ENCODE results near the gene ZNF654.
"Not testable (repeated sequence)": the region's sequence is repeated elsewhere in the genome, so short reads cannot be mapped to it uniquely, and the experiment has no call there.

Gene ZNF654

DNA sequence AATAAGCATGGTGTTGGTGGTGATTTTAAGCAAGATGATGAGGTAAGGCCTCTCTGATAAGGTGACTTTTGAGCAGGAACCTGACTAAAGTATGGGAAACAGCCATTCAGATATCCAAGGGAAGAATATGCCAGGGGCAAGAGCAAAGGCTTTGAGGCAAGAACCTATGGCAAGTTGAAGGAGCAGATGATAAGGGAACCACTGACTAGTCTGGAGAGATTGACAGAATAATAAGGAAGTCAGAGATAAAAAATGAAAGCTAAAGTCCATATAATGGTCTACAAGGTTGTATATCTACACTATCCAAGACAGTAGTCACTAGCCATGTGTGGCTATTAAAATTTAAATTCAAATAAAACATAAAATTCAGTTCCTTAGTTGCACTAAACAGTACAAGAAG, 88.2 kb downstream of the ZNF654 start:
- no peak for DNase-seq

DNA sequence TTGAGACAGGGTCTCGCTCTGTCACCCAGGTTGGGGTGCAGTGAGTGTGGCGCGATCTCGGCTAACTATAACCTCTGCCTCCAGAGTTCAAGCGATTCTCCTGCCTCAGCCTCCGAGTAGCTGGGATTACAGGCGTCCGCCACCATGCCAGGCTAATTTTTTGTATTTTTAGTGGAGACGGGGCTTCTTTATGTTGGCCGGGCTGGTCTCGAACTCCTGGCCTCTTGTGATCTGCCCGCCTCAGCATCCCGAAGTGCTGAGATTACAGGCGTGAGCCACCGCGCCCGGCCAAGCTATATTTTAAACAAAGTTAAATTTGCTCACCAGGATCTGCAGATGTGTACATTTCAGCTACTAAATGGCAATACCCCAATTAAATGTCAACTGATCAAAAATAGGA, 89.6 kb downstream of the ZNF654 start:
- DNase-seq, result no peak

DNA sequence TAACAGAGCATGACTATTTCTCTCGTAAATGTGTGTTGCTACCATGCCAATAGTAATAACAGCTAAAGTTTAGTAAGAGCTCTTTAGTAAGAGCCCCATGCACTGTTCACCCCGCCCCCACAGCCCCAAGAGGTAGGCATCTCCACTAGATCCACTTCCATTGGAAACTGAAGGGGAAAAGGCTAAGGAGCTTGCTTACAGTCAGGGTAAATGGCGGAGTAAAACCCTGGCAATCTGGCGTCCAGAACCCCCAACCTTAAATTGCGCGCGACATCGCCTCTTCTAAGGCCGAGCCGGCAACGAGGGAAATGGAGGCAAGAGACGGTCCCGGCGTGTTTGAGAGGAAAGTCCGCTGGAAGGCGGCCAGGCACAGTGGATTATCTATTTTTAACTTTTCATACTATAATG, 90.0 kb downstream of the ZNF654 start:
- DNase-seq, result no peak

- DNase-seq, result peak; percentile 74
Observed at GRCh38 chr3:88149509-88150362, 90.7 kb downstream of the ZNF654 start, which contains the start of gene C3orf38. TSS of gene C3orf38 (plus strand) at chr3:88149959. CDS start at chr3:88150053, 94 bp downstream.

DNA sequence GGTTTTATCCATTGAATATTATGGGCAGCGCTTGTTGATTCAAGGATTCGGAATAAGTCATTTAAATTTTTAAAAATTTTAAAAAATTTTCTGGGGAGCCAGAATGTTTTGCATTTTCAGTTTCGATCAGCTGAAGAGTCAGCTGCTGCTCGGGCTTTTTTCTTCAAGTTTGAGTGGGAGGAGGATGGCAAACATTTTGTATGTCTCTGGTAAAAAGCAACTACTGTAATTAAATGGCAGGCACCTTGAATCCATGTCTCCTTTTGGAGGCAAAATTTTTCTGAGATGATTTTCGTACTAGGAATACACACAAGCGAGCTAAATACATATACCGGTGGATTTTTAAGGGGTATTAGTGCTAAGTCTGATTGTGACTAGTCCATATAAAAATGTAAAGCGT, 91.3 kb downstream of the ZNF654 start:
- peak; percentile 6 for DNase-seq

- DNase-seq, result no peak
Observed at GRCh38 chr3:88150806-88151205, 91.8 kb downstream of the ZNF654 start.

DNA sequence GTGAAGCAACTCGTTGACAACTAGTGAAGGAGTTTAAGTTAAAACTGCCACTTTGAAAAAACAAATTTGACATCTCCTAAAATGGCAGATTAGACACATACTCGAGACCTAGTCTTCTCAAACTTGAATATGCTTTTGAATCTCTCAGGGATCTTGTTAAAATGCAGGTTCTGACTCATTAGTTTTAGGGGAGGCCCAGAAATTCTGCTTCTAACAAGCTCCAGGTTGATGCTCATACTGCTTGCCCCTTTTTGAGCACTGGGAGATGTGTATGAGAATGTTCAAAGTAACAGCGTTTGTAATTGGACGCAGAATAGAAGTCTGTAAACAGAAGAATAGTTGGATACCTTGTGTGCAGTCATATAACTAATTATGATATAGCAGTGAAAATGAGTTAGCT, 92.3 kb downstream of the ZNF654 start:
- DNase-seq, result no peak

DNA sequence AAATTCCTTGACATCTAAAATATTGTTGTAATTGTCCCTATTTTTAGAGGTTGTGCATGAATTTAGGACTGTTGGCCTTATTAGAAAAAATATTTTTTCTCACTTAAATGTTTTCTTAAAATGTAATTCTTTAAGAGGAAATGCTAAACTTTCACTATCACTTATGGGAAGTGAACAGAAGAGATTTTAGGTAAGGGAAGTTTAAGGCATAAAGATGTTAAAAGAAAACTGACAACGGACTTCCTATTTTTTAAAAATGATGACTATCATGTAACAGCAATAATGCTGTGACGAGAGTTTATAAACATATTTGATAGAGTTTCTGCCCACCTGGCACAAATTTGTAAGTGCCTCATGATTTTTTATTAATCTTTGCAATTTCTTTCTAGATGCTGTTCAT, 93.8 kb downstream of the ZNF654 start:
- no peak for DNase-seq

DNA sequence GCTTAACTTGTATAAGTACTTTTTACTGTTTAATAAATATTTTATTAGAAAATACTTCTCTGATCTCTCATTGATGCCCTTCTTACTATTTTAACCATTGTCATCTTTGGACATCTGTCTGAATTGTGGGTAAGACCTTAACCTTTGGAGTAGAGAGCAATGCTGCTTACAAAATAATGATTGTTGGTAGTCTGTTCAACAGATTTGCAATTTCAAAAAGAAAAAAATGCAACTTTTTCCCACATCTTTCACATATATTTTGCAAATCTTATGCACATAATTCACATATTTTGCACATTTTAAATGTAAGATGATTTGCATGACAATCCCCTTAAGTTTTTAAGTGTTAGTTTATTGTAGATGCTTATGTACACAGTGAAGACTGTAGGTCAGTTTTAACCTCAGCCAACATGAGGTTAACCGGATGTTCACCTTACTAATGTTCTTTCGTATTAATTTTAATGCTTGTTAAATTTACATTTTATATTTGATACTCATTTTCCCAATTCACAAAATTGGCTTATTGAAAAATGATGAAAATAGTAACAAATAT, 107.4 kb downstream of the ZNF654 start:
- no peak for DNase-seq

GRCh38 chr3:88167173-88167572, 108.1 kb downstream of the ZNF654 start:
- no peak for DNase-seq

DNA sequence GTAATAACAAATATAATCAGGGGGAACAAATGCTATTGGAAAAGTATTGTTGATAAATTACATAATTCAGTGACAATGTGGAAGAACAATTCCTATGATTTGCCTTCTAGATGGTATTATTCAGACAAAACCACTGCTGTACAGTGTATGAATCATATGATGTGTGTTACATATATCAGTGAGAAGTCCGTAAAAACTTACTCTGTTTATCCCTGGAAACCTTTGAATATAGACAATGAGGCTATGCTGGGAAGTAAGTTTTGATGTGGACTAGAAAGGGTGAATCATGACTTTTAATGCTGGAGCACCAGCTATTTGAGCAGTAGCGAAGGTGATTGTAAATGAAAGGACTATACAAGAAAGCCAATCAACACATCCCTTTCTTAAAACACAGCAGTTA, 108.6 kb downstream of the ZNF654 start:
- DNase-seq, result no peak

- DNase-seq, result no peak
Observed at GRCh38 chr3:88168171-88168570, 109.1 kb downstream of the ZNF654 start.

DNA sequence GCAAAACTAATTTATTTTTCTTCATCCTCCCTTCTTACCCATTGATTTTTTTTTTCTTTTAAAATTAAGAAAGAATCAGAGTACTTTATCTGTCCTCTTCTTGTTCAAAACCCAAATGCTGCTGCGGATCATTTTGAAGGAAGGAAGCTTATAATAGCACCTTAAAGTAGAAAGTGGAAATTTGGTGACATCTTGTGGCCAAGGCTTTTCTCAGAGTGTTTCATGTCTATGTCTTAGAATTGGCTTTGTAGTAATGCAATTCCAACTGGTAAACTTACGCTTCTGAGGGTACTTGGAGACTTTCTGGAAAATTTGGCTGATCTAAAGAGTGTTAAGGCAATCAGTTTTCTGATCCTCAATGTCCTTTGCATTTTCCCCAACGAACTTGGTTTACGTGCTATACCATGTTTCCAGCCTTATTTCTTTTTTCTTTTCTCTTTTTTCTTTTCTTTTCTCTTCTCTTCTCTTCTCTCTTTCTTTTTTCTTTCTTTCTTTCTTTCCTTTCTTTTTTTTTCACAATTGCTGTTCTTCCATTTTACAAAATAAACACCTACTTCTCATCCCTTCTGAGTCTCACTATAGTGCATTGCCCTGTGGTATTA, 121.4 kb downstream of the ZNF654 start:
- peak; percentile 3 for DNase-seq

DNA sequence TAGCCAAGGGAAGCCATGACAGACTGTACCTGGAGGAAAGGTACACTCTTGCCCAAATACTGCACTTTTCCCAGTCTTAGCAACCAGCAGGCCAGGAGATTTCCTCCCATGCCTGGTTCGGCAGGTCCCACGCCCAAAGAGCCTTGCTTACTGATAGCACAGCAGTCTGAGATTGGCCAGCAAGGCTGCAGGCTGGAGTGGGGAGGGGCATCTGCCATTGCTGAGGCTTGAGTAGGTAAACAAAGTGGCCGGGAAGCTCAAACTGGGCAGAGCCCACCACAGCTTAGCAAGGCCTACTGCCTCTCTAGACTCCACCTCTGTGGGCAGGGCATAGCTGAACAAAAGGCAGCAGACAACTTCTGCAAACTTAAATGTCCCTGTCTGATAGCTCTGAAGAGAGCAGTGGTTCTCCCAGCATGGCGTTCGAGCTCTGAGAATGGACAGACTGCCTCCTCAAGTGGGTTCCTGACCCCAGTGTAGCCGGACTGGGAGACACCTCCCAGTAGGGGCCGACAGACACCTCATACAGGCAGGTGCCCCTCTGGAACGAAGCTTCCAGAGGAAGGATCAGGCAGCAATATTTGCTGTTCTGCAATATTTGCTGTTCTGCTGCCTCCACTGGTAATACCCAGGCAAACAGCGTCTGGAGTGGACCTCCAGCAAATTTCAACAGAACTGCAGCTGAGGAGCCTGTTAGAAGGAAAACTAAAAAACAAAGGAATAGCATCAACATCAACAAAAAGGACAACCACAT, 123.3 kb downstream of the ZNF654 start:
- not testable (repeated sequence) for DNase-seq

DNA sequence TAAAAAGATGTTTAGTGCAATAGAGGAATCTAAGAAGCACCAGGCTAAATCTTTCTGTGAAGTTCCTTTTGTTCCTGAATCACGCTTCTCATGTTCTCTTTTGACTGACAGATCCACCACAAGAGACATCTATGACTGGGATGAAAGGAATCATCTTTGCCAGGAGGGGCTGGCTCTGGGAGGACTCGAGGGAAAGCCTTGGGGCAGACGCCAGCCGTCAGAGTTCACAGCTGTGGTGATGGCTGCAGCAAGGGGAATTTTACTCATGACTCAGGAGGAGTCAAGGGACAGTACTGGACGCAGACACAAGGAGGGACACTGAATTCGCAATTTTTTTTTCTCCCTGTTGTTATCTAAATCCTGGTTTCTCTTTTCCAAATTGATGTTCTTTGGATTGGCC, 129.4 kb downstream of the ZNF654 start:
- DNase-seq, result no peak

- no peak for DNase-seq
Observed at GRCh38 chr3:88189361-88189810, 130.3 kb downstream of the ZNF654 start.

DNA sequence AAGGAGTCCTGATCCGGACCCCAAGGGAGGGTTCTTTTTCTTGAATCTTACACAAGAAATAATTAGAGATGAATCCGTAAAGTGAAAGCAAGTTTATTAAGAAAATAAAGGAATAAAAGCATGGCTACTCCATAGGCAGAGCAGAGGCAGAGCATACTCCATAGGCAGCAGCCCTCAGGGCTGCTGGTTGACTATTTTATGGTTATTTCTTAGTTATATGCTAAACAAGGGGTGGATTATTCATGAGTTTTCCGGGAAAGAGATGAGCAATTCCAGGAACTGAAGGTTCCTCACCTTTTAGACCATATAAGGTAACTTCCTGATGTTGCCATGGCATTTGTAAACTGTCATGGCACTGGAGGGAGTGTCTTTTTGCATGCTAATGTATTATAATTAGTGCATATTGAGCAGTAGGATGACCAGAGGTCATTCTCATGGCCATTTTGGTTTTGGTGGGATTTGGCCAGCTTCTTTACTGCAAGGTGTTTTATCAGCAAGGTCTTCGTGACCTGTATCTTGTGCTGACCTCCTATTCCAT, 132.9 kb downstream of the ZNF654 start:
- DNase-seq, result no peak

GRCh38 chr3:88192631-88193030, 133.6 kb downstream of the ZNF654 start:
- DNase-seq, result no peak

Data from activated CD4-positive, alpha-beta T cell treated with anti-CD3 and anti-CD28 coated beads, Interleukin-2, amount 50 U/mL, for 1 hour (primary cell).